ENCODE results near the gene ST6GAL1. TPM values are rescaled to one million over a fixed set of nuclear protein-coding genes. Genes with fewer than 3 reads are reported as not detected.
"Not testable (repeated sequence)": the region's sequence is repeated elsewhere in the genome, so short reads cannot be mapped to it uniquely, and the experiment has no call there.

Gene ST6GAL1
- total RNA-seq, 1 experiment from 2014 or later = 25.6 TPM

GRCh38 chr3:187020376-187020775, 90.0 kb downstream of the ST6GAL1 start:
- Histone ChIP-seq H3K9me3 (ENCODE audit: insufficient read depth, low read depth) (no peaks in the 10 kb centered on the region), H3K79me2 (ENCODE audit: low read depth) (no peaks in the 10 kb centered on the region), H4K20me1 (ENCODE audit: insufficient read depth) (no peaks in the 10 kb centered on the region), H3K27ac (no peak overlapping the region), H3K4me1 (replicated peaks; ENCODE audit: insufficient read depth) (peaks cover 9% of the 10 kb centered on the region; the same call in 1 of the 2 replicates), H3F3A (ENCODE audit: insufficient read depth, low read depth) (no peaks in the 10 kb centered on the region), H3K4me2 (no peak overlapping the region), H3K4me3 (no peak overlapping the region), H3K27me3 (ENCODE audit: insufficient read depth, low read depth) (no peaks in the 10 kb centered on the region), H3K36me3 (ENCODE audit: low read depth) (no peaks in the 10 kb centered on the region), H3K9me2 (ENCODE audit: insufficient read depth) (no peaks in the 10 kb centered on the region), H2AFZ (no peak overlapping the region)
- TF ChIP-seq CTCF (conservative IDR thresholded peaks at IDR 0.05) (no peak), EZH2 (IDR thresholded peaks at IDR 0.05; ENCODE audit: low read depth) (no peak)
- intact Hi-C loops (cut with micrococcal nuclease; ENCODE audit: unreplicated experiment) = no loop called here
- CTCF ChIA-PET = no interaction called here
- no peak for DNase-seq
- no TSS peak for BruUV-seq (replicated peaks)
- POLR2A ChIA-PET (ENCODE audit: unreplicated experiment) = interaction anchor here (0.6 kb wide), 1 partner anchor 171 kb away, joined by 3 read pairs; no protein-coding TSS in a partner anchor

GRCh38 chr3:187021748-187022402, 91.5 kb downstream of the ST6GAL1 start:
- TF ChIP-seq CTCF (conservative IDR thresholded peaks at IDR 0.05) (no peak), EZH2 (IDR thresholded peaks at IDR 0.05; ENCODE audit: low read depth) (no peak)
- Histone ChIP-seq H3K36me3 (ENCODE audit: low read depth) (no peaks in the 10 kb centered on the region), H3K27me3 (ENCODE audit: insufficient read depth, low read depth) (no peaks in the 10 kb centered on the region), H3K9me3 (ENCODE audit: insufficient read depth, low read depth) (no peaks in the 10 kb centered on the region), H3K4me2 (no peak overlapping the region), H4K20me1 (ENCODE audit: insufficient read depth) (no peaks in the 10 kb centered on the region), H2AFZ (no peak overlapping the region), H3K79me2 (ENCODE audit: low read depth) (no peaks in the 10 kb centered on the region), H3K4me3 (no peak overlapping the region), H3K27ac (no peak overlapping the region), H3K4me1 (replicated peaks; ENCODE audit: insufficient read depth) (peaks cover 4% of the 10 kb centered on the region; the same call in 1 of the 2 replicates), H3K9me2 (ENCODE audit: insufficient read depth) (no peaks in the 10 kb centered on the region), H3F3A (ENCODE audit: insufficient read depth, low read depth) (no peaks in the 10 kb centered on the region)
- no TSS peak for BruUV-seq (replicated peaks)
- intact Hi-C loops (cut with micrococcal nuclease; ENCODE audit: unreplicated experiment) = no loop called here
- ChIA-PET CTCF (interaction anchor here (0.5 to 0.7 kb wide), 2 partner anchors 45 to 542 kb away, joined by 4 to 8 read pairs; no protein-coding TSS in a partner anchor), POLR2A (ENCODE audit: unreplicated experiment) (interaction anchor here (1.0 kb wide), 1 partner anchor 31 kb away, joined by 5 read pairs; no protein-coding TSS in a partner anchor)
- DNase-seq = no peak

GRCh38 chr3:187022403-187023029, 92.2 kb downstream of the ST6GAL1 start:
- Histone ChIP-seq H2AFZ (no peak overlapping the region), H3K4me2 (no peak overlapping the region), H3K27ac (no peak overlapping the region), H3K9me3 (ENCODE audit: insufficient read depth, low read depth) (no peaks in the 10 kb centered on the region), H4K20me1 (ENCODE audit: insufficient read depth) (no peaks in the 10 kb centered on the region), H3K4me3 (no peak overlapping the region), H3F3A (ENCODE audit: insufficient read depth, low read depth) (no peaks in the 10 kb centered on the region), H3K9me2 (ENCODE audit: insufficient read depth) (no peaks in the 10 kb centered on the region), H3K79me2 (ENCODE audit: low read depth) (no peaks in the 10 kb centered on the region), H3K4me1 (replicated peaks; ENCODE audit: insufficient read depth) (no peaks in the 10 kb centered on the region), H3K36me3 (ENCODE audit: low read depth) (no peaks in the 10 kb centered on the region), H3K27me3 (ENCODE audit: insufficient read depth, low read depth) (no peaks in the 10 kb centered on the region)
- TF ChIP-seq CTCF (conservative IDR thresholded peaks at IDR 0.05) = no peak
- no peak for TF ChIP-seq EZH2 (IDR thresholded peaks at IDR 0.05; ENCODE audit: low read depth)
- POLR2A ChIA-PET (ENCODE audit: unreplicated experiment) = interaction anchor here (1.0 kb wide), 1 partner anchor 31 kb away, joined by 5 read pairs; no protein-coding TSS in a partner anchor
- no TSS peak for BruUV-seq (replicated peaks)
- DNase-seq = no peak
- intact Hi-C loops (cut with micrococcal nuclease; ENCODE audit: unreplicated experiment) = no loop called here
- CTCF ChIA-PET = interaction anchor here (0.5 kb wide), 1 partner anchor 44 kb away, joined by 4 read pairs; no protein-coding TSS in a partner anchor

- intact Hi-C loops (cut with micrococcal nuclease; ENCODE audit: unreplicated experiment); H3F3A ChIP-seq (ENCODE audit: insufficient read depth, low read depth); H3K27me3 ChIP-seq (ENCODE audit: insufficient read depth, low read depth); CTCF ChIA-PET; H3K79me2 ChIP-seq (ENCODE audit: low read depth); BruUV-seq (replicated peaks); H3K36me3 ChIP-seq (ENCODE audit: low read depth); DNase-seq; H2AFZ ChIP-seq; H3K4me2 ChIP-seq; H3K9me3 ChIP-seq (ENCODE audit: insufficient read depth, low read depth); H3K27ac ChIP-seq; H3K9me2 ChIP-seq (ENCODE audit: insufficient read depth); POLR2A ChIA-PET (ENCODE audit: unreplicated experiment); H3K4me1 ChIP-seq (replicated peaks; ENCODE audit: insufficient read depth); H4K20me1 ChIP-seq (ENCODE audit: insufficient read depth); H3K4me3 ChIP-seq: not testable (repeated sequence)
Observed at GRCh38 chr3:187023340-187023739, 93.0 kb downstream of the ST6GAL1 start.

Measured in PC-9 (cell line).